H9 (cell line): ENCODE measurements around the gene EPC1. TPM values are rescaled to one million over a fixed set of nuclear protein-coding genes. Genes with fewer than 3 reads are reported as not detected.

Experiments
- DNase-seq: peaks from one replicate; pipeline ENCODE4 v3.0.0-alpha.2; 2017
- H2AFZ ChIP-seq: one replicate; pipeline ENCODE4 v1.6.1; 2013; ENCODE audit warnings: mild to moderate bottlenecking, low read length, control low read depth, moderate library complexity
- H2AK5ac ChIP-seq: 2 replicates; pipeline ENCODE4 v1.6.1; 2013; ENCODE audit warnings: low read length, control low read depth, mixed read lengths; ENCODE audit not compliant: insufficient read length
- H2BK120ac ChIP-seq: one replicate; pipeline ENCODE4 v1.6.1; 2013; ENCODE audit warnings: low read depth, mild to moderate bottlenecking, low read length, control low read depth, inconsistent platforms; ENCODE audit not compliant: poor library complexity, severe bottlenecking
- H2BK12ac ChIP-seq: 2 replicates; pipeline ENCODE4 v1.6.1; 2013; ENCODE audit warnings: low read length, control low read depth, mixed read lengths, low read depth; ENCODE audit not compliant: insufficient read length
- H2BK15ac ChIP-seq: 2 replicates; pipeline ENCODE4 v1.6.1; 2013; ENCODE audit warnings: low read depth, low read length, control low read depth
- H2BK20ac ChIP-seq: one replicate; pipeline ENCODE4 v1.6.1; 2013; ENCODE audit warnings: low read depth, mild to moderate bottlenecking, low read length, control low read depth, inconsistent platforms; ENCODE audit not compliant: poor library complexity, severe bottlenecking
- H2BK5ac ChIP-seq: 2 replicates; pipeline ENCODE4 v1.6.1; 2013; ENCODE audit warnings: low read length, control low read depth, mixed read lengths; ENCODE audit not compliant: insufficient read length
- H3K14ac ChIP-seq: 2 replicates; pipeline ENCODE4 v1.6.1; 2013; ENCODE audit warnings: low read length, control low read depth; ENCODE audit not compliant: insufficient read depth
- H3K18ac ChIP-seq: 2 replicates; pipeline ENCODE4 v1.6.1; 2013; ENCODE audit warnings: low read depth, mild to moderate bottlenecking, mixed read lengths, low read length, control low read depth; ENCODE audit not compliant: insufficient read length
- H3K23ac ChIP-seq: 2 replicates; pipeline ENCODE4 v1.6.1; 2013; ENCODE audit warnings: low read length, control low read depth, mixed read lengths, low read depth; ENCODE audit not compliant: insufficient read length
- H3K23me2 ChIP-seq: 2 replicates; pipeline ENCODE4 v1.6.1; 2013; ENCODE audit warnings: low read depth, mild to moderate bottlenecking, mixed read lengths, low read length, control low read depth; ENCODE audit not compliant: insufficient read length, poor library complexity, severe bottlenecking
- H3K27ac ChIP-seq: 2 replicates; pipeline ENCODE4 v1.5.1; 2013; ENCODE audit warnings: low read length, control low read depth, mixed read lengths, low read depth; ENCODE audit not compliant: insufficient read length
- H3K27me3 ChIP-seq: 2 replicates; pipeline ENCODE4 v1.6.1; 2013; ENCODE audit warnings: low read length, control low read depth, inconsistent platforms; ENCODE audit not compliant: insufficient read depth
- H3K4ac ChIP-seq: 2 replicates; pipeline ENCODE4 v1.6.1; 2013; ENCODE audit warnings: low read depth, mild to moderate bottlenecking, control low read depth, inconsistent platforms, low read length, moderate library complexity
- H3K4me1 ChIP-seq: 2 replicates; pipeline ENCODE4 v1.6.1; 2013; ENCODE audit warnings: low read length, control low read depth, inconsistent platforms; ENCODE audit not compliant: insufficient read depth
- H3K4me2 ChIP-seq: 2 replicates; pipeline ENCODE4 v1.6.1; 2013; ENCODE audit warnings: low read length, control low read depth, mixed read lengths; ENCODE audit not compliant: insufficient read length, insufficient read depth
- H3K56ac ChIP-seq: 2 replicates; pipeline ENCODE4 v1.6.1; 2013; ENCODE audit warnings: low read depth, mild to moderate bottlenecking, mixed read lengths, low read length, control low read depth; ENCODE audit not compliant: insufficient read length
- H3K79me1 ChIP-seq: 2 replicates; pipeline ENCODE4 v1.6.1; 2013; ENCODE audit warnings: low read depth, mild to moderate bottlenecking, moderate library complexity, low read length, control low read depth, inconsistent platforms; ENCODE audit not compliant: insufficient read depth, poor library complexity, severe bottlenecking
- H3K79me2 ChIP-seq: 2 replicates; pipeline ENCODE4 v1.6.1; 2013; ENCODE audit warnings: low read length, control low read depth, inconsistent platforms; ENCODE audit not compliant: insufficient read depth
- H3K9ac ChIP-seq: 2 replicates; pipeline ENCODE4 v1.6.1; 2013; ENCODE audit warnings: low read length, control low read depth, mixed read lengths; ENCODE audit not compliant: insufficient read length; ENCODE audit errors: extremely low read depth
- H3K9me3 ChIP-seq: one replicate; pipeline ENCODE4 v1.6.1; 2013; ENCODE audit warnings: low read depth, low read length, inconsistent platforms; ENCODE audit not compliant: control insufficient read depth
- H3T11ph ChIP-seq: one replicate; pipeline ENCODE4 v1.6.1; 2013; ENCODE audit warnings: mild to moderate bottlenecking, low read length, control low read depth, inconsistent platforms
- H4K20me1 ChIP-seq: one replicate; pipeline ENCODE4 v1.6.1; 2013; ENCODE audit not compliant: control insufficient read depth, insufficient read length, insufficient read depth
- H4K5ac ChIP-seq: 2 replicates; pipeline ENCODE4 v1.6.1; 2013; ENCODE audit warnings: low read depth, mild to moderate bottlenecking, mixed read lengths, low read length, control low read depth; ENCODE audit not compliant: insufficient read length
- H4K8ac ChIP-seq: replicated peaks from 2 replicates; pipeline ENCODE4 v1.6.1; 2013; ENCODE audit warnings: low read length, control low read depth, mixed read lengths, low read depth; ENCODE audit not compliant: insufficient read length
- H4K91ac ChIP-seq: 2 replicates; pipeline ENCODE4 v1.6.1; 2013; ENCODE audit warnings: low read depth, mild to moderate bottlenecking, moderate library complexity, mixed read lengths, low read length, control low read depth; ENCODE audit not compliant: insufficient read length
- H3K27ac Mint-ChIP-seq, 3 experiments: 2 replicates in 2 of 3; 3 replicates in 1 of 3; pipeline ENCODE4 v1.8.0; 2020 to 2021; ENCODE audit warnings: mixed read lengths in 3 of 3, mild to moderate bottlenecking in 1 of 3, moderate library complexity in 1 of 3
- H3K27me3 Mint-ChIP-seq: 2 replicates; pipeline ENCODE4 v1.8.0; 2021; ENCODE audit warnings: low read depth, mild to moderate bottlenecking, moderate library complexity, mixed read lengths
- H3K36me3 Mint-ChIP-seq, 3 experiments: 2 replicates in 2 of 3; 3 replicates in 1 of 3; pipeline ENCODE4 v1.8.0; 2020 to 2021; ENCODE audit warnings: low read depth in 3 of 3, mixed read lengths in 3 of 3; ENCODE audit not compliant: insufficient read depth in 1 of 3
- H3K4me1 Mint-ChIP-seq, 2 experiments: 2 replicates each; pipeline ENCODE4 v1.8.0; 2020; ENCODE audit warnings: mixed read lengths in 2 of 2
- H3K4me3 Mint-ChIP-seq, 2 experiments: 2 replicates in 1 of 2; 3 replicates in 1 of 2; pipeline ENCODE4 v1.8.0; 2020 to 2021; ENCODE audit warnings: mild to moderate bottlenecking in 2 of 2, mixed read lengths in 2 of 2, moderate library complexity in 1 of 2
- H3K9me3 Mint-ChIP-seq, 2 experiments: 2 replicates in 1 of 2; 3 replicates in 1 of 2; pipeline ENCODE4 v1.8.0; 2020; ENCODE audit warnings: mild to moderate bottlenecking in 2 of 2, mixed read lengths in 2 of 2, moderate library complexity in 1 of 2
- WGBS: extraction: QIAGEN DNeasy Blood & Tissue Kit; methylation state at CpG from one replicate; pipeline ENCODE4 v1.1.7; 2013; ENCODE audit warnings: missing lambda C conversion rate, low lambda C conversion rate, mixed read lengths; ENCODE audit not compliant: insufficient read length; ENCODE audit errors: extremely low coverage; 5-methylcytosine and 5-hydroxymethylcytosine counted together
- total RNA-seq: library from RNA; stranded (reverse); gene quantifications from 2 replicates; pipeline ENCODE4 v1.2.1, GENCODE V29; 2021
- TF ChIP-seq, protein P1 (sequence below): fragments of 200-600 bp; sonication (generic); conservative IDR thresholded peaks from 3 replicates; pipeline ENCODE4 v1.8.0; 2021; ENCODE audit warnings: antibody characterized with exemption, mild to moderate bottlenecking

Gene EPC1
- total RNA-seq, 1 experiment from 2014 or later, result 32.5 TPM

DNA sequence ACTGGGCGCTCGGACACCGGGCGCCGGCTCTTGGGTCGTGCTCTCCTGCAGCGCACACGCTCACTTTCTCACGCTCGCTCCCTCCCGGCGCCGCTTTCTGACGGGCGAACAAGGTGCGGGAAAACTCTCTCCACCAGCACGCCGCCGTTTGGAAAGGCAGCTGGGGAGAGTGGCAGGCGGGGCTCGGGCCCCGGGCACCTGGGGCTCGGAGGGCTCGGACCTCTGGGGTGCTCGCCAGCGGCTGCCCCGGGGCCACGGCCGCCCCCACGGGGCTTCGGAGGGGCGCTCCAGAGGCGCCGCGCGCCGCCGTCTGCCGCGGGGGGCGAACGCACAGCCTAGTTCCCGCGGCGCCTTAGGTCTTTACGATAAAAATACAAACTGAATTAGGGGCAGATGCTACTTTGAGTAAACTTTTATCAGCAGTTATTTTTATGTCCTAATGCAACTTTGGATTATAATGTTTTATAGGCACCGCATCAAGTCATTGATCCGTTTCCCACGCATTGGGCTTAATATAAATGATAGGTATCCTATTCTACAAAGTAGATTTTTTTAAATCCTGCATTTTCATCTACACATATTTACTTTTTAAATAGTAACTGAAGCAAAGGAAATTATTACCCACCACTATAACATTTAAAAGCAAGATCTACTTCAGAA is 535 bp upstream of the EPC1 start:
- no peaks in the 10 kb centered on the region for H3K9me3 ChIP-seq
- H2AK5ac ChIP-seq, result no peak overlapping the region
- no peak overlapping the region for H2BK120ac ChIP-seq
- H3K27ac ChIP-seq, result no peak overlapping the region
- Mint-ChIP-seq H3K9me3 (no peaks in the 10 kb centered on the region), H3K27ac (peak overlapping the region; percentile 82 to 96 (median 88); a peak in 3 of 7 replicates), H3K36me3 (peaks cover 0 to 14% (median 12%) of the 10 kb centered on the region in 3 experiments; a peak in 4 of 7 replicates), H3K4me3 (peak overlapping the region; percentile 78 to 86), H3K4me1 (peaks cover 34 to 54% of the 10 kb centered on the region in 2 experiments), H3K27me3 (no peaks in the 10 kb centered on the region)
- no peaks in the 10 kb centered on the region for H3K79me1 ChIP-seq
- no peak overlapping the region for H3T11ph ChIP-seq
- H3K23me2 ChIP-seq, result peaks cover 3% of the 10 kb centered on the region
- H2BK20ac ChIP-seq, result no peak overlapping the region
- no peak overlapping the region for H2AFZ ChIP-seq
- no peak overlapping the region for H2BK15ac ChIP-seq
- no peak overlapping the region for H4K8ac ChIP-seq
- H3K18ac ChIP-seq, result peak overlapping the region; percentile 35
- H2BK12ac ChIP-seq, result no peak overlapping the region
- peak overlapping the region; percentile 100 for H3K9ac ChIP-seq
- H3K4me2 ChIP-seq, result peak overlapping the region; percentile 43
- WGBS, result no CpG with 5 or more reads among the region's 49 CpGs
- H4K91ac ChIP-seq, result no peak overlapping the region
- H3K14ac ChIP-seq, result peak overlapping the region; percentile 70
- no peak overlapping the region for H4K5ac ChIP-seq
- no peaks in the 10 kb centered on the region for H3K27me3 ChIP-seq
- no peaks in the 10 kb centered on the region for H3K4me1 ChIP-seq
- H2BK5ac ChIP-seq, result no peak overlapping the region
- no peak overlapping the region for H3K23ac ChIP-seq
- H3K56ac ChIP-seq, result no peak overlapping the region
- DNase-seq, result peak; percentile 63
- TF ChIP-seq, protein P1, sequence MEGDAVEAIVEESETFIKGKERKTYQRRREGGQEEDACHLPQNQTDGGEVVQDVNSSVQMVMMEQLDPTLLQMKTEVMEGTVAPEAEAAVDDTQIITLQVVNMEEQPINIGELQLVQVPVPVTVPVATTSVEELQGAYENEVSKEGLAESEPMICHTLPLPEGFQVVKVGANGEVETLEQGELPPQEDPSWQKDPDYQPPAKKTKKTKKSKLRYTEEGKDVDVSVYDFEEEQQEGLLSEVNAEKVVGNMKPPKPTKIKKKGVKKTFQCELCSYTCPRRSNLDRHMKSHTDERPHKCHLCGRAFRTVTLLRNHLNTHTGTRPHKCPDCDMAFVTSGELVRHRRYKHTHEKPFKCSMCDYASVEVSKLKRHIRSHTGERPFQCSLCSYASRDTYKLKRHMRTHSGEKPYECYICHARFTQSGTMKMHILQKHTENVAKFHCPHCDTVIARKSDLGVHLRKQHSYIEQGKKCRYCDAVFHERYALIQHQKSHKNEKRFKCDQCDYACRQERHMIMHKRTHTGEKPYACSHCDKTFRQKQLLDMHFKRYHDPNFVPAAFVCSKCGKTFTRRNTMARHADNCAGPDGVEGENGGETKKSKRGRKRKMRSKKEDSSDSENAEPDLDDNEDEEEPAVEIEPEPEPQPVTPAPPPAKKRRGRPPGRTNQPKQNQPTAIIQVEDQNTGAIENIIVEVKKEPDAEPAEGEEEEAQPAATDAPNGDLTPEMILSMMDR, result no peak
- no peak overlapping the region for H3K4ac ChIP-seq
- H3K79me2 ChIP-seq, result peaks cover 16% of the 10 kb centered on the region
- no peaks in the 10 kb centered on the region for H4K20me1 ChIP-seq
